HepG2 (cell line): ENCODE results near the gene MRPL42.

Experiments
- EP300 ChIP-seq, 3 experiments: sonication (generic) in 1 of 3; formaldehyde crosslinking in 1 of 3; IDR thresholded peaks; 2 replicates each; pipeline versions ENCODE4 v1.5.1 to v1.6.1; 2011 to 2020; ENCODE audit warnings: low read depth in 2 of 3, low read length in 2 of 3, borderline replicate concordance in 1 of 3, improper control_type of control experiment in 1 of 3, mild to moderate bottlenecking in 1 of 3, missing genetic modification reagents in 1 of 3, moderate library complexity in 1 of 3
- TF ChIP-seq, protein P1 (sequence below): sonication (generic); formaldehyde crosslinking; IDR thresholded peaks from 2 replicates; pipeline ENCODE4 v1.5.0; 2020; ENCODE audit warnings: mild to moderate bottlenecking, missing genetic modification reagents

DNA sequence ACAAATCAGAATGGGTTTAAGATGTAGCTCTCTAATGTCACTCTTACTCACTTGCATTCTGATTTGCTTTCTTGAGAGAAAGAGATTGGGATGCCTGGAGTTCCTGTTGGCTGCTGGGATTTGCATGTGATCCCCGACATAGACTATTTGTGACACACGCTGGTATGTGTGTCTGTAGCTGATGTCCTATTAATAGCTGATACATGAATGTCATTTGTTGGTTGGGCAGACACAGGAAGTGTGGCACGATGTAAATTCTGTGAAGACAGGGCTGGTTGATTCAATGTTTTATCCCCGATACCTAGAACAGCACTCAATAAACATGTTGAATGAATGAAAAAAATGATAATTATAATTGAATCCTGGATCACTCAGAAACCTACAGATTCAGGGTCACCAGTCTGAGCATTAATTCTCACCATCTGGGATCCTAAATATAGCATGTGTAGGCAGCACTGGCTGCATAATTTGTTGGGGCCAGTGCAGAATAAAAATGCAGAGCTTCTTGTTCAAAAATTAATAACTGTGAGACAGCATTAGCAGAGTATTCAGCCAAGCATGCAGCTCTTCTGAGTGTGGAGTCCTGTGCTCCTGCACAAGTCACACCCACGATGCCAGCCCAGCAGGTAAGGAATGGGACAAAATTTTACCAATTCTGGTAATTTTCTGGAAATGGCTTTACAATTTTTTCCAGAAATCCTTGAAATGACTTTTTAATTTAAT is 69.6 kb downstream of the MRPL42 start:
- TF ChIP-seq EP300 (IDR thresholded peaks at IDR 0.05; ENCODE audit: low read depth in 2 of 2, low read length in 2 of 2) (no peak), EP300 (CRISPR knock-in tag; IDR thresholded peaks at IDR 0.05; ENCODE audit: borderline replicate concordance) (no peak)
- TF ChIP-seq, protein P1, sequence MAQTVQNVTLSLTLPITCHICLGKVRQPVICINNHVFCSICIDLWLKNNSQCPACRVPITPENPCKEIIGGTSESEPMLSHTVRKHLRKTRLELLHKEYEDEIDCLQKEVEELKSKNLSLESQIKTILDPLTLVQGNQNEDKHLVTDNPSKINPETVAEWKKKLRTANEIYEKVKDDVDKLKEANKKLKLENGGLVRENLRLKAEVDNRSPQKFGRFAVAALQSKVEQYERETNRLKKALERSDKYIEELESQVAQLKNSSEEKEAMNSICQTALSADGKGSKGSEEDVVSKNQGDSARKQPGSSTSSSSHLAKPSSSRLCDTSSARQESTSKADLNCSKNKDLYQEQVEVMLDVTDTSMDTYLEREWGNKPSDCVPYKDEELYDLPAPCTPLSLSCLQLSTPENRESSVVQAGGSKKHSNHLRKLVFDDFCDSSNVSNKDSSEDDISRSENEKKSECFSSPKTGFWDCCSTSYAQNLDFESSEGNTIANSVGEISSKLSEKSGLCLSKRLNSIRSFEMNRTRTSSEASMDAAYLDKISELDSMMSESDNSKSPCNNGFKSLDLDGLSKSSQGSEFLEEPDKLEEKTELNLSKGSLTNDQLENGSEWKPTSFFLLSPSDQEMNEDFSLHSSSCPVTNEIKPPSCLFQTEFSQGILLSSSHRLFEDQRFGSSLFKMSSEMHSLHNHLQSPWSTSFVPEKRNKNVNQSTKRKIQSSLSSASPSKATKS (CRISPR knock-in tag), result no peak
